ENCODE results near the gene TNIK. TPM values are rescaled to one million over a fixed set of nuclear protein-coding genes. Genes with fewer than 3 reads are reported as not detected.
A peak's percentile ranks its signal among the peaks of the same experiment; 100 is the strongest.

The TNIK gene
- total RNA-seq, 1 experiment from 2014 or later, result 7.0 TPM

- intact Hi-C loops (cut with micrococcal nuclease), result no loop called here
- Histone ChIP-seq H3K79me2 (ENCODE audit: low read length) (no peaks in the 10 kb centered on the region), H3K9me3 (ENCODE audit: low read length) (no peaks in the 10 kb centered on the region), H3K27me3 (ENCODE audit: low read length) (no peaks in the 10 kb centered on the region), H4K20me1 (ENCODE audit: low read length) (no peaks in the 10 kb centered on the region), H3K9ac (ENCODE audit: low read length) (no peak overlapping the region), H3F3A (ENCODE audit: low read length, unreplicated experiment) (peaks cover 4% of the 10 kb centered on the region), H2AFZ (ENCODE audit: low read length) (no peak overlapping the region), H3K36me3 (ENCODE audit: low read depth, low read length) (no peaks in the 10 kb centered on the region), H3K27ac (ENCODE audit: low read length) (no peak overlapping the region), H3K4me2 (ENCODE audit: low read length) (no peak overlapping the region), H3K4me1 (ENCODE audit: insufficient read depth, low read length) (peaks cover 16% of the 10 kb centered on the region), H3K4me3 (ENCODE audit: low read length) (no peak overlapping the region), H3K9me2 (replicated peaks; ENCODE audit: low read length) (no peaks in the 10 kb centered on the region)
- TF ChIP-seq CTCF (conservative IDR thresholded peaks at IDR 0.05; ENCODE audit: low read depth, low read length) (no peak), EZH2phosphoT487 (IDR thresholded peaks at IDR 0.05; ENCODE audit: borderline replicate concordance, low read length) (no peak), EZH2 (IDR thresholded peaks at IDR 0.05; ENCODE audit: low read length, unreplicated experiment) (no peak)
- CTCF ChIA-PET, result no interaction called here
- BruUV-seq (replicated peaks), result no TSS peak
- DNase-seq (no peak), ATAC-seq (no peak)
- POLR2A ChIA-PET (ENCODE audit: unreplicated experiment), result no interaction called here
Observed at GRCh38 chr3:171198781-171199472, 261.3 kb downstream of the TNIK start.

GRCh38 chr3:171195686-171196085 lies 264.5 kb downstream of the TNIK start:
- Histone ChIP-seq H3K9me2 (replicated peaks; ENCODE audit: low read length) (no peaks in the 10 kb centered on the region), H3F3A (ENCODE audit: low read length, unreplicated experiment) (peaks cover 4% of the 10 kb centered on the region), H2AFZ (ENCODE audit: low read length) (no peak overlapping the region), H3K27ac (ENCODE audit: low read length) (no peak overlapping the region), H3K4me3 (ENCODE audit: low read length) (no peak overlapping the region), H3K4me1 (ENCODE audit: insufficient read depth, low read length) (peaks cover 44% of the 10 kb centered on the region), H3K27me3 (ENCODE audit: low read length) (no peaks in the 10 kb centered on the region), H3K36me3 (ENCODE audit: low read depth, low read length) (no peaks in the 10 kb centered on the region), H3K9ac (ENCODE audit: low read length) (no peak overlapping the region), H3K4me2 (ENCODE audit: low read length) (no peak overlapping the region), H4K20me1 (ENCODE audit: low read length) (no peaks in the 10 kb centered on the region), H3K79me2 (ENCODE audit: low read length) (no peaks in the 10 kb centered on the region), H3K9me3 (ENCODE audit: low read length) (no peaks in the 10 kb centered on the region)
- BruUV-seq (replicated peaks), result no TSS peak
- ATAC-seq (no peak), DNase-seq (no peak)
- no peak for TF ChIP-seq EZH2 (IDR thresholded peaks at IDR 0.05; ENCODE audit: low read length, unreplicated experiment)
- TF ChIP-seq EZH2phosphoT487 (IDR thresholded peaks at IDR 0.05; ENCODE audit: borderline replicate concordance, low read length), result no peak
- TF ChIP-seq CTCF (conservative IDR thresholded peaks at IDR 0.05; ENCODE audit: low read depth, low read length), result peak; percentile 39; the same call in 1 of the 2 replicates
- POLR2A ChIA-PET (ENCODE audit: unreplicated experiment), result interaction anchor here (0.5 kb wide), 1 partner anchor 422 kb away, joined by 3 read pairs; no protein-coding TSS in a partner anchor
- intact Hi-C loops (cut with micrococcal nuclease), result no loop called here
- CTCF ChIA-PET, result no interaction called here

- ChIA-PET CTCF (no interaction called here), POLR2A (ENCODE audit: unreplicated experiment) (no interaction called here)
- Histone ChIP-seq H3K9ac (ENCODE audit: low read length) (no peak overlapping the region), H3K9me3 (ENCODE audit: low read length) (no peaks in the 10 kb centered on the region), H3K79me2 (ENCODE audit: low read length) (no peaks in the 10 kb centered on the region), H3K27ac (ENCODE audit: low read length) (no peak overlapping the region), H3K4me3 (ENCODE audit: low read length) (no peak overlapping the region), H3K4me1 (ENCODE audit: insufficient read depth, low read length) (peaks cover 52% of the 10 kb centered on the region), H3K36me3 (ENCODE audit: low read depth, low read length) (no peaks in the 10 kb centered on the region), H2AFZ (ENCODE audit: low read length) (no peak overlapping the region), H3F3A (ENCODE audit: low read length, unreplicated experiment) (peaks cover 4% of the 10 kb centered on the region), H3K4me2 (ENCODE audit: low read length) (no peak overlapping the region), H4K20me1 (ENCODE audit: low read length) (no peaks in the 10 kb centered on the region), H3K9me2 (replicated peaks; ENCODE audit: low read length) (no peaks in the 10 kb centered on the region), H3K27me3 (ENCODE audit: low read length) (no peaks in the 10 kb centered on the region)
- BruUV-seq (replicated peaks), result no TSS peak
- ATAC-seq (no peak), DNase-seq (no peak)
- TF ChIP-seq CTCF (conservative IDR thresholded peaks at IDR 0.05; ENCODE audit: low read depth, low read length) (no peak), EZH2phosphoT487 (IDR thresholded peaks at IDR 0.05; ENCODE audit: borderline replicate concordance, low read length) (no peak), EZH2 (IDR thresholded peaks at IDR 0.05; ENCODE audit: low read length, unreplicated experiment) (no peak)
- intact Hi-C loops (cut with micrococcal nuclease), result loop anchor here (5.0 kb wide), 2 partner anchors 67 to 157 kb away; no protein-coding TSS in a partner anchor
Observed at GRCh38 chr3:171194965-171195364, 265.2 kb downstream of the TNIK start.
